GM12801 (cell line): ENCODE results near the gene GRIK2.

ENCODE experiments used
- TF ChIP-seq, protein P1 (sequence below): IDR thresholded peaks from one replicate; pipeline ENCODE4 v1.5.1; 2011; ENCODE audit warnings: control low read depth; ENCODE audit not compliant: insufficient read length; ENCODE audit errors: extremely low read depth

Gene GRIK2

DNA sequence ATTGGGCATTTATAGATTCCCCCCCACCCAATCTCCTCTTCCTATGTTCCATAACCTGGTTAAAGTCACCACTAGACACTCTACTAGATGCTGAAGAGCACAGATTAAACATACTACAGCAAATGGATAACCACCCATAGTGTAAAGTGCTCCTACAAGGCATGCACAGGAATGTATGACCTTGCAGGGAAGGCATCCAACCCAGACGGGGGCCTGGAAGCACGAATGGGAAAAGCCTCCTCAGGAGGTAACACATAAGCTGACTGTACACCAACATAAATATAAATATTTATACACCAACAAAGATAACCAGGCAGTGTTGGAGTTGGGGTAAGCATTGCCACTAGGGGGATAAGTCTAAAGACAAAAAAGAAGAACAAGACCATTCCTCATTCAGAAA, 691.7 kb downstream of the GRIK2 start:
- TF ChIP-seq, protein P1, sequence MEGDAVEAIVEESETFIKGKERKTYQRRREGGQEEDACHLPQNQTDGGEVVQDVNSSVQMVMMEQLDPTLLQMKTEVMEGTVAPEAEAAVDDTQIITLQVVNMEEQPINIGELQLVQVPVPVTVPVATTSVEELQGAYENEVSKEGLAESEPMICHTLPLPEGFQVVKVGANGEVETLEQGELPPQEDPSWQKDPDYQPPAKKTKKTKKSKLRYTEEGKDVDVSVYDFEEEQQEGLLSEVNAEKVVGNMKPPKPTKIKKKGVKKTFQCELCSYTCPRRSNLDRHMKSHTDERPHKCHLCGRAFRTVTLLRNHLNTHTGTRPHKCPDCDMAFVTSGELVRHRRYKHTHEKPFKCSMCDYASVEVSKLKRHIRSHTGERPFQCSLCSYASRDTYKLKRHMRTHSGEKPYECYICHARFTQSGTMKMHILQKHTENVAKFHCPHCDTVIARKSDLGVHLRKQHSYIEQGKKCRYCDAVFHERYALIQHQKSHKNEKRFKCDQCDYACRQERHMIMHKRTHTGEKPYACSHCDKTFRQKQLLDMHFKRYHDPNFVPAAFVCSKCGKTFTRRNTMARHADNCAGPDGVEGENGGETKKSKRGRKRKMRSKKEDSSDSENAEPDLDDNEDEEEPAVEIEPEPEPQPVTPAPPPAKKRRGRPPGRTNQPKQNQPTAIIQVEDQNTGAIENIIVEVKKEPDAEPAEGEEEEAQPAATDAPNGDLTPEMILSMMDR: no peak

DNA sequence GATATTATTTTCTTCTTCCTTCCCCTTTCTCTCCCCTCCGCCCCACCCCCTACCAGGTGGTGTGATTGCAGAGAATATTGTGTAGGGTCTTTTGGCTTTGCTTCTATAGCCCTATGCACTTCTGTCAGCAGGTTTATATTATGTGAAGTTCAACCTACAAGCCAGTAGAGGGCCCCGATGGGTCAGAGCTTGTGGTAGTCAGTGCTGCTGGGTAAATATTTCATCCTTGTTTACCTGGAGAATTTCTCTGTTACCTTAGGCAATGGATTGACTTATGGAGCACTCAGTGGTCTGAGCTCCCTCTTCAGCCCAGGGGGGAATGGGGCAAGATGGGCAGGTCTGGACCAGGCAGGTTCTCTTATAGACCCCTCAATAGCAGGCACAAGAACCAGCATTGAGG, 720.9 kb downstream of the GRIK2 start:
- TF ChIP-seq, protein P1: no peak

DNA sequence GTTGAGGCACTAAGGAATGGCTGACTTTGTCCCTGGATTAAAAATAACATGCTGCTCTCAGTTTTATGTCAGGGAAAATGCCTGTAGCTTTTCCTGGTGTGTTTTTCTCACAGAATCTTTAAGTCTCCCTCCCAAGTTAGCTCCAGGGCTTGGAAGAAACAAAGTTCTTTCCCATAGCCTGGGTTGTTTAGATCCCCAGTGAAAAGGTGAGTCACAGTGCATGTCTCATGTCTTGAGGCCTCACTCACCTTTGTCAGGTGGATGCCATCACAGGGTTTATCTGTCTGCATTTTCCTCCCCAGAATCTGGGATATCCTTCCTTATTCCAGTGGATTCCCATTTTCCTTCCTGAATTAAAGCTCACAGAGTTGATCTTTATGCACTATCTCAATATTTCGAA, 722.4 kb downstream of the GRIK2 start:
- TF ChIP-seq, protein P1: no peak

DNA sequence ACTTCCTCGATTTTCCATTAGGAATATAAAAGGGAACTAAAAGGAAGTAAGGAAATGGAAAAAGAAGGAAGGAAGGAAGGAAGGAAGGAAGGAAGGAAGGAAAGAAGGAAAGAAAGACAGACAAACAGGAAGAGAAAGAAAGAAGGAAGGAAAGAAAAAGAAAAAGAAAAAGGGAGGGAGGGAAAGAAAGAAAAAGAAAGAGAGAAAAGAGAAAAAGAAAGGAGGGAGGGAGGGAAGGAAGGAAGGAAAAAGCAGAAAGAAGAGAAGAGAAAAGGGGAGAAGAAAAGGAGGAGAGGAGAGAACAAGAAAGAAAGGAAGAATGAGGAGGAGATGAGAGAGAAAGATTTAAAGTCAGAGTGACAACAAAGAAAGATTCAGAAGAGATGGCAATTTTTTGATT, 724.5 kb downstream of the GRIK2 start:
- TF ChIP-seq, protein P1: no peak
